Measurements from ENCODE around the gene CTBP2.

The CTBP2 gene

DNA sequence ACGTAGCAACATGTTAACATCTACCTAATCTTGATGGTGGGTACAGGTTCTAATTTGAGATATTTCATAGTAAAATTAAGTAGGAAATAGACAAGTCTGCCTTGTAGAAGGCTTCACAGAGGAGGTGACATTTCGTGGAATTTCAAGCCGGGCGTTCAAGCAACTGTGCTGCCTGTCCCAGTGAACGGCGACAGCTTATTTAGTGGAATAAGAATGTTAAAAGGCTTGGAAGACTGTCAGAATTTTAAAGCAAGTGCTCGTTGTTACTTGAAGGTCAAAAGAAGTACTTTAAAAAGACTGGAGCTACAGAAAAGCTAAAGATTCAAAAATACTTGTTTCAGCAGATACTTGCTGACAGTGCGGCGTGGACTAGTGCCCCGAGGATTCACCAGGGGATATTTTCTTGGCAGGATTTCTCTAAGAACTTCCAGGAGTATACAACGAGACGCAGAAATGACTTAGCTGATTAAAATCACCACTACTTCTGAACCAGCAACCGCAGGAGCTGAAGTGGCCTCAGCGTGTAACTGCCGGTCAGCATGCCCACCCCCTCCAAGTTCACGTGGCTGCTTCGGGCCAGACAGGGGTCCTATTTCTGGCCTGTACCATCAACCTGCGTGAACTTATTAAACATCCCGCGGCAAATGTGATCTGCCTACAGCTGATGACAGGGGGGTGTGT is 46.5 kb downstream of the CTBP2 start:
- no peak overlapping the region for H3K27ac ChIP-seq
- DNase-seq (ENCODE audit: low read depth, low spot score): no peak

DNA sequence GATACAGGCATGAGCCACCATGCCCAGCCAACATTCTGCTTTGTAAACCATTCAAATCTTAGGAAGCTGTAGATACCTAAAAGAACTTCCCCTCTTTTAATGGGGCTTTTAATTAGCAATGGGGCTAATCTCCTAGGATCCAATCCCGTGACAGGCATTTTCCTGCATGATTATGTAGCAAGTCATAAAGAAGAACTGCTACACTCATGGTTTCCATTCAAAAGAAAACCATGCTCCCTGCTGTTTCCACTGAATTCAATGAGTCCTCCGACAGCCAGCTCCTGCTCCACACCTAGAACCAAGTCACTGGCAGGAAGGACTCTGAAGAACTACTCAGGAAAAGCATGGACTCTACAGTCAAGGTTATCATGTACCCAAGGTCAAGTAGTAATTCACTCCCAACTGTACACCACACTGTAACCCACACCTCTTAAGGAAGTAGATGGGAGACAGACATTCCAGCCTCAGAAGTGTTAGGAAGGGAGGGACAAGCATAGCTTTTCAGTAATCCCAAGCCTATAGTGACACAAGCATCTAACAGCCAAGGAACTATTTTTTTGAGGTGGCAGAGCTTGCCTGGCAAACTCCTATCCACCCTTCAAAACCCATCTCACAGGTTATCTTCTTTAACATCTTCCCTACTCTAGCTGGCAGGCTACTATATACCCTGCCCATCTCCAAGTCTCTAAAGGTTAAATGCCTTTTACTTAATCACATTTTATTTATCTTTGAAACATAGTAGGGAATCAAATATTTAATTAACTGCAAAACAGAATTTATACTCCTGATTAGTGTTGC is 47.5 kb downstream of the CTBP2 start:
- no peak overlapping the region for H3K27ac ChIP-seq
- no peak for DNase-seq (ENCODE audit: low read depth, low spot score)

DNA sequence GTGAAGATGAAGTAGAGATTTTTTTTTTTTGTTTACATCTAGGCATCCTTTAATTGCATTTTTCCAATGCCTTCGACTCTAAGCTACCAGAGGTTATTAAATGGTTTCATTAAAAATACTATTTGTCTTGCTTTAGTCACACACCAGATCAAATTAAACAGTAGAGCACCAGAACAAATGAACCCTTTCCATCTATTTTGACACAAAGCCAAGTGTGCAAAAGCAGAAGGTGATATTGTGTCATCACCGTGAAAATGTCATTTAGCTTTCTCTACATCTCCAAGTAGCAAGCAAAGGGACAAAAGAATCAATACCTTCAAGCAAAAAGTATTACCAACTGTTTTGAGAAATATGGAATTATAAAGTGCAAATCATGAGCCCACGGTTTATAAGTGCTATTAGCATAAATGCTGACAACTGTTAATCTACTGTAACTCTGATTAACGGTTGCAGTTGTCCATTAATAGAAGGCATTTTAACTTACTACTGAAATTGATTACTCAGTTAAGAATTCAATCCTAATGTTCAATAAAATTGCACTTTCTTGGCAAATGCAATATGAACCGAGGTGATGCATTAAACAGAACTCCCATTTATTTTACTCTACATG is 49.1 kb downstream of the CTBP2 start:
- no peak overlapping the region for H3K27ac ChIP-seq
- DNase-seq (ENCODE audit: low read depth, low spot score): no peak

DNA sequence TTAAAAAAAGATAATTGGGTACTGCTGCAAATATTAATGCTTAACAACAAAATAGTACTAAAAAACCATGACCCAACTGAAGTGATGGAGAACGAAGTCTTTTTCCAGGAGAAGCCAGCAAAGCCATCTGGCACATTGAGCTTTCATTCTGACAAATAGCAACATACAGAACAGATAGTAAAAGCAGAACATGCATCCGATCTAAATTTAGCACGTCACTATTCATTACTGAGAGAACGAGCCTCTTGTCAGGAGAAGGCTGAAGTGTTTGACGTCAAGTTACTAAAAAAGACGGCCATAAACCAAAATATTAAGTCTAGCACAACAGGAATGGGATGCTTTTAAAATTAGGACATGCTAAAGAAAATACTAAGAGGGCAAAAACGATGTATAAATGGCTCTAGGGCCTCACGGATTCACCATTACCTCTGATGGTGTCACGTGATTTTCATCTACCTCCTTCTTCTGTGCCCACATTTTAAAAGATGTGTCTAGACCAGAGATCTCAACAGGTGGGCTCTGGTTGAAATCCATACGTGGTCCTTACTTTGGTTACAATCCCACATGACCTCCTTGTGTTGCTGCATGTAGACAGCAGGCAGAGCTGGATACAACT is 52.3 kb downstream of the CTBP2 start:
- no peak overlapping the region for H3K27ac ChIP-seq
- no peak for DNase-seq (ENCODE audit: low read depth, low spot score)

DNA sequence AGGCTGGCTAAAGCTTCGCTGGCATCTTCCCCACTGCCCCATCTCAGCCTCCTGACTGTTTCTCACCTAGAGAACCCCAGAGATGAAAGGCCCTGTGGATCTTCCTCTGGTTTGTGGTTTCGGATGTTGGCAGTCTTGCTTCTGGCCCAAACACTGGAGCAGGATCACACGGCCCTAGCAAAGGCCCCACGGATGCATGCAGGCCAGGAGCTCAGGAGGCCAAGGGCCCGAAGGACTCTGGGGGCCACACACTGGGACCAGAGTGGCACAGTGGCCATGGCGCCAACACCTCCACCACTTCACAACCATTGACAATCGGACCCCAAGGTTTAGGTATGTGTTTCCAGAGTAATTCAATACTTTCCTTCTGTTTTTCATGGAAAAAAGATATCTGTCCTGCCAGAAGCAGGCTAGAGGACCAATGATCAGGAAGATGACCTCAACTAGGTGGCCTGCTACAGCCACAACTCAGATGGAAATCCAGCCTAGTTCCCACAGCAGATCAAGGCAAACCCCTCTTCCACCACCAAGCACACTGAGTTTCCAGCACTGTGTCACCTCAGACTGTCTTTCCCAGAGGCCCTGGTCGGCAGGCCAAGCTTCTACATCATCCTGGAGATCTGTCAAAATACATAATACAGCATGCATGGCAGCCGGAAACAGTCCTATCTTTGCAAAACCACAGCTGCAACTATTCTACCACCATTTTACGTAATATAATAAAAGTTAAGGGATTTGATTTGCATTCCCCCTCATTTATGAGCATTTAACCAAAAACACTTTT is 53.0 kb downstream of the CTBP2 start:
- DNase-seq (ENCODE audit: low read depth, low spot score): no peak

DNA sequence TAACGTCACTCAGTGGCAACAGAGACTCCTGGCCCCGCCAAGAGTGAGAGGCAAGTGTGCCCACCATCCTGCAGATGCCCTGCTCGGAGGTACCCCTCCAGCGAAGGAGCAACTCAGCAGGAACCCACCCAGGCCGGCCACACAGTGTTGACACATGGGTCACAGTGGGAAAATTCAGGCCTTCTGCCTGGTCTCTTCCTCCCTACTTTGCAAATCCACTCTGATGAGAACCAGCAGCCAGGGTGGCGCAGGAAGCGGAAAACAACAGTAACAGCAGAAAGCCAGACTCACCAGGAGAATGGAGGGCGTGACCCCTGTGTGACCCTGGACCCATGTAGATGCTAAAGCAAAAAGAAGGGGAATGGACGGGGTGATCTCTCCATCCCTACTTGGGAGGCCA is 53.8 kb downstream of the CTBP2 start:
- DNase-seq (ENCODE audit: low read depth, low spot score): no peak
- no peak overlapping the region for H3K27ac ChIP-seq

More for the DNA sequence above, 53.0 kb downstream of the CTBP2 start:
- H3K27ac ChIP-seq: no peak overlapping the region

DNA sequence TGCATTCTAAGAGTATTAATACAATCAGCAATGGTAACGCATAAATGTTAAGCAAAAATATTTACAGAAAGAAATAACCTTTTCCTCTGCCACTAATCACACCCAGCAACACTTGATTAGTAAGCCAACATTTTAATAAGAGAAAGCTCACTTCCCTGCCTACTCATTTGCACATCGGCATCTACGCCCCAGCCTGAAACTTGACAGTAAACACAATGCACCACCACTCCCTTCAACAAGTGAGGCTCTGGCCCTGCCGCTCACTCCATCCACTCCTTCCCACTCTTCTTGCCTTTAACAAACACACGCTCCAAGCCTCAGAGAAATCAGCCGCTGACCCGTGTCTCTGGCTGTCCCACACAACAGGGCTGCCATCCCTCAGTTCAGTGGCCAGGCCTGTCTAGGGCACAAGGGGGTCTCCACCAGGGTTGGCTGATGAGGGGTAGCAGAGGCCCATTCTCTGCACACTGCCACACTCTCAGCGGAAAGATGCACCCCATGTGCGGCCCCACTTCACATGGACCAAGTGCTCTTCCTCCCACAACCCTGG is 54.6 kb downstream of the CTBP2 start:
- no peak overlapping the region for H3K27ac ChIP-seq
- DNase-seq (ENCODE audit: low read depth, low spot score): no peak

DNA sequence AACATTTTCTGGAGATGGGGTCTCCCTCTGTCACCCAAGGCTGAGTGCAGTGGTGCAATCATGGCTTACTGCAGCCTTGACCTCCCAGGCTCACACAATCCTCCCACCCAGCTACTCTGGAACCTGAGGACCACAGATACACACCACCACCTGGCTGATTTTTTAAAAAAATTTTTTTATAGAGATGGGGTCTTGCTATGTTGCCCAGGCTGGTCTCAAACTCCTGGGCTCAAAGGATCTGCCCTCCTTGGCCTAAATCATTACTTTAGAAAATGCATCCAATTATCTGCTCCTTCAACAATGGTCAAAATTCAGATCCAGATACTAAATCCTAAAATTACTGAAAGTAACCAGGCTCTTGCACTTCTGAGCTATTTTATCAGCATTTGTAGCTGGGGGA is 55.2 kb downstream of the CTBP2 start:
- no peak overlapping the region for H3K27ac ChIP-seq
- no peak for DNase-seq (ENCODE audit: low read depth, low spot score)

DNA sequence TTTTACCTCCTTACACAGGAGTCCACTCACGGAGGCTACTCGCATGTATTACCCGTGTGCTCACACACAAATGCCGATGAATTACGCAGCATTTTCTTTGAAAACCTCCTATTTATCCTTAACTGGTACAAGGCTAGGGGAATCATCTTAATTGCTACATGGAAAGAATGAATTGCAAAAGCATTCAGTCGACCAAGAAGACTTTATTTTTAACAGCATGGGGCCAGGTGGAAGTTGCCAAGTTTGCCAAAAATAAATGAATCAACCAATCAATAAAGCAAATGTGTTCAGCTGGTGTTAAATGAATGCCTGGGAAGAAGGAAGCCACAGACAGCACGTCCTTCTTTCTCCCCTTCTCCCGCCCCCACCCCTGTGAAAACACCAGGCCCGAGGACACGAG is 55.8 kb downstream of the CTBP2 start:
- H3K27ac ChIP-seq: no peak overlapping the region
- DNase-seq (ENCODE audit: low read depth, low spot score): no peak

DNA sequence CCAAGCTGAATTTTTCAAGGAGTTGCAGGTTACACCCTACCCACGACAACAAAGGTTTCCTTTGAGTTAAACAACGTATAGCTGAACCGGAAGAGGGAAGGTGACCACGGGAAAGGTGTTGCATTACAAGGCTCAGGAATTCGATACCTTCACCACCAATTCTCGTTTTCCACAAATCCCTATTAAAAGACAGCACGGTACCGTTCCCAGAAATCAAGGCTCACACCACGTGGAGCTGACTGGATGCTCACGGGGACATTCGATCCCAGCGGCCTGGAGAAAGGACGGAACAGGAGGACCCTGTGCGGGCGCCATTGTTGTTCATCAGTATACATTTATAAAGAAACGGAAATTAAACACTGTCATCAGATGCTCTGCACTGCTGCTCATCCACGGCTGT is 56.4 kb downstream of the CTBP2 start:
- no peak for DNase-seq (ENCODE audit: low read depth, low spot score)
- H3K27ac ChIP-seq: peak overlapping the region; percentile 79

DNA sequence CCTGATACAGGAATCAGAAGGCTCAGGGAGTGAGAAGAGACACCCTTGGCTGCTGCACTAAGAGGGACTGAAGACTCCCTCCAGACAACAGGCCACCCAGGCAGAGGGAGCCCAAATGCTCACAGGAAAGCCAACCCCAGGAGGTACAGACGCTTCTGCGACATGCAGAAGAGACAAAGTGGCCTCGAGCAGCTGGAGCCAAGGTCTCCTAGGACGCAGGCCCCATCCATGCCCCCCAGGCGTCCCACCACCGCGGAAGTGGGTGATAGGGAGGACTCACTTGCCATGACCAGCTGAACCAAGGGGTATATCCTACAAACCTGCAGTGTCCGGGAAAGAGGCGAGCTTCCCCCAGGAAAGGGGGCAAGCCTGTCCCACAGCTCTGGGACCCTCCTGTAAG is 56.9 kb downstream of the CTBP2 start:
- peak overlapping the region; percentile 79 for H3K27ac ChIP-seq
- DNase-seq (ENCODE audit: low read depth, low spot score): no peak

DNA sequence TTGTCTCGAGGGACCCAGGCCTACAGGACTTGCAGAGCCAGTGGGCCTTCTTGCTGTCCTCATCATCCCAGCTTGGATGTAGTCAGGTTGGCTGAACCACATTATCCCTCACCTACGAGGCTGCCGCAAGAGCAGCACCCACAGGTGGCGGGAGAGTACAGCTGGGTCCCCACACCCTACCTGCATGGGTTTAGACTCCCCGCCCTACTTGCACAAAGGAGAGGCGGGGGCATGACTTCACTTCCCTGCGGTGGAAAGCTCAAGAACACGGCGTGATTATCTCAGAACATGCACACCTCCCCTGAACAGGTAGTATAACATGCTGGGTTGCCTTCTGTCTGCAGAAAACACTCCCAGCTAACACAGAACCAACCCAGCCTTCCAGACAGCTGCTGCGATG is 57.5 kb downstream of the CTBP2 start:
- peak overlapping the region; percentile 79 for H3K27ac ChIP-seq
- DNase-seq (ENCODE audit: low read depth, low spot score): no peak

DNA sequence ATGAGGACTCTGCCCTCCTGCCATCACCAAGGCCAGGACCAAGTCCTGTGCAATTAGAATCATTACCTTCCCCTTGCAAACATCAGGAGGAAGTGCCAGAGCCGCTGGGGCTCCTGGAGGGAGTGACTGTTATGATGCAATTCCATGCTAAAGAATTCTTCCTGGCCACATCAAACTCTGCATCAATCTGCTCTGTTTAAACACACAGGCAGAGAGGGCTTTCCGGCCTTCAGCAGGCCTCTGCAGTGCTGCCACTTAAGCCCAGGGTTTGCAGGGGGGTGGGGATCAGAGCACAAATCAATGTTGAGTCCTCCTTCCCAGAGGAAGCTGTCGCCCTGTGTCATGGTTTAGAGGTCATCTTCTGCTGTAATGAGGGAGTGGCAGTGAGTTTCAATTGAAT is 58.1 kb downstream of the CTBP2 start:
- peak overlapping the region; percentile 79 for H3K27ac ChIP-seq
- DNase-seq (ENCODE audit: low read depth, low spot score): no peak

DNA sequence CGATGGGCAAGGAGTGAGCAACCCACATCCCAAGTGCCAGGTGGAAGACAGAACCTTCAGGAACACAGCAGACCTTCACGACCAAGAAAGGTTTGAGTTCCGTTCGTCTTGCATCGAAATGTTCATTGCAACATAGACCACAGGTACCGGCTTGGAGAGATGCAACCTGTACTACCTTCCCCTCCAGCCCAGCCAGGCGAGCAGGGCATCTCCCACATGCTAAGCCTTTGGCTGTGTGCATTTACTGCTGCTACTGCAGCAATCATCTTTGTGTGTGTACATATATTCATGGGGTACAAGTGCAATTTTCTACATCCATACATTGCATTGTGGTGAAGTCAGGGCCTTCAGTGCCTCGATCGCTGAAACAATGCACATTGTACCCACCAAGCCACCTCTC is 58.8 kb downstream of the CTBP2 start:
- peak overlapping the region; percentile 79 for H3K27ac ChIP-seq
- DNase-seq (ENCODE audit: low read depth, low spot score): no peak

DNA sequence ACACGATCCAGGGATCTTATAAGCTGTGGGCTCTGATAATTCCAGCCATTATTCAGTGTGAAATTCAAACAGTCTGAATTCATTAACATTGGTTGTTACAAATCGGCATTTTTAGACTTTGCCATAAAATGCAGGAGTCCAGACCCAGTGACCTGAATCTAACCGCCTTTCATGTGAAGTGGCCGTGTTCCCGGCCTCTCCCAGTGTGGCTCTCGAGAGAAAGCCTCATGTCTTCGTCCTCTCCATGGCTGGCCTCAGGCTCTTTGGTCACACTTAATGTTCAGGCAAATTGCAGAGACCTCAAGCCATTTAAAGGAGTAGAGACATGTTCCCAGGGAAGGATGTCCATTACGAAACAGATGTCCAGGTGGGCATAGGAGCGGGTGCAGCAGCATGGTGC is 59.3 kb downstream of the CTBP2 start:
- H3K27ac ChIP-seq: no peak overlapping the region
- no peak for DNase-seq (ENCODE audit: low read depth, low spot score)

DNA sequence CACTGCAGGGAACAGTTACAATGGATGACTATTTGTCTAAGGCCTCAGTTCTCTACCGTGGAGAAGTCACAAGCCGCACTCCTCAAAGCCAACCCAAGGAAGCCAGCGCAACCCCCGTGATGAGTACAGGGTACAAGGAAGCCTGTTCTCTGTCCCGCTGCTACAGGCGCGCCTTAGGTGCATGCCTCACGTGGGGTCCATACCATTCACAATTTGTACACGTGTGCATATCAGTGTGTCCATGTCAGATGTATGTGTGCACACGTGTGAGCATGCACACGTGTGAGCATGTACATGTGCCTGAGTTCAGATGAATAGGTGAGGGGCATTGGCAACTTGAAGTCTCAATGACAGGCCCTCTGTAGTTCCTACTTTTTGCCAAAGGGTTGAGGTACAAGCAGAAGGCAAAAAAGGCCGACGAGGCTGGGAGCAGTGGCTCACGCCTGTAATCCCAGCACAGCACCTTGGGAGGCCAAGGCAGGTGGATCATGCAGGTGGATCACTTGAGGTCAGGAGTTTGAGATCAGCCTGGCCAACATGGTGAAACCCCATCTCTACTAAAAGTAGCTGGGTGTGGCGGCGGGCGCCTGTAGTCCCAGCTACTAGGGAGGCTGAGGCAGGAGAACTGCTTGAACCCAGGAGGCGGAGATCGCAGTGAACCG is 62.8 kb downstream of the CTBP2 start:
- DNase-seq (ENCODE audit: low read depth, low spot score): no peak

DNA sequence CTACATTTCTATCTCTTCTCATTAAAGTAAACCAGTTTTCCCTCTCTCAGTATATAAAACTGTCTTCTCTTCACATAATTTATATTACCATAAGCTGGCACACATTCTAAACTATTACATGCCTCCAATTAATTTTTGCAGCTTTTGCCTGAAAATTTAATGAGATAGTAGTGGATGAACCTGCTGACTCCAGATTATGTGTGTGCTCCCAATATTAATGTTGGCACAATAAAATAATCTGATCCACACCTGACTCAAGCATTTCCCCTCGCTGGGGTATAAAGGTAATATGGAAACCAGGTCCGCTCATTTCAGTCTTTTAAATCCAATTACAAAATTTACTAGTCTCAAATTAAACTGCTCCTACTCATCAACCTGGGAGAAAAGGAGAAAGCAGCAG is 63.4 kb downstream of the CTBP2 start:
- H3K27ac ChIP-seq: no peak overlapping the region
- DNase-seq (ENCODE audit: low read depth, low spot score): no peak

More for the DNA sequence above, 62.8 kb downstream of the CTBP2 start:
- H3K27ac ChIP-seq: no peak overlapping the region

DNA sequence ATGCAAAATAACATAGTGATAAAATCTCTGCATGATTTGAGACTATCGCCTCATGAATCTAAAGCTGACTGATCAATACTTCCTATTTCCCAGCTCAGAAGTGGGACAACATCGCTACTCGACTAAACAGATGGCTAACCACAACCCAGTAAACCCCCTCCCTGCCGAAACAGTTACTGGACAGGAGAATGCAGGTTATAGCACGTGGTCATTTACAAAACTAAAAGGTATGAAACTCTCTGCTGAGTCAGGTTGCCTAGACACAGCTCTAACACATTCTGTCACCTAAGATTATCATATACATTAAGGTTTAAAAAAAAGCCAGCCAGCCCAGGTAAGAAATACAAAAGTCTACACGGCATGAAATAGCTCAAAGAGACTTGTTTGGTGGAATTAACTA is 64.0 kb downstream of the CTBP2 start:
- no peak overlapping the region for H3K27ac ChIP-seq
- DNase-seq (ENCODE audit: low read depth, low spot score): peak; percentile 67

DNA sequence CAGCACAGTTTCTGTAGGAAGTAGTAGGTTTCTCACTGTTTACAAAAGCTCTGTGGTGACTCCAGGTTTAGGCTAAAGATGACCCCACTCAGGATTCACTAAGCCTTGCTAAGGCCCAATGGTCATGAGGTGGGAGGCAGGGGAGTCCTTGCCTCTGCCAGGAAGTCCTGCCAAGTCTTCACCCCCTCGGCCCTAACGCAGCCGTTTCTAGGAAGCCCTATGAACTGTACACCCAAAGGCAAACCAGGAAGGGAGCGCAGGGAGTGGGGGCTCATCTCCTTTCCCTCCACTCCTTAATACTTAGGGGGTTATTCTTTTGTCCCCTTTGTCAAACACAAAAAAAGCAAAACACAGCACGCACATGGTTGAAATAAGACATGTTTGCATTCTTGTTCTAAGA is 64.6 kb downstream of the CTBP2 start:
- DNase-seq (ENCODE audit: low read depth, low spot score): no peak
- H3K27ac ChIP-seq: no peak overlapping the region

DNA sequence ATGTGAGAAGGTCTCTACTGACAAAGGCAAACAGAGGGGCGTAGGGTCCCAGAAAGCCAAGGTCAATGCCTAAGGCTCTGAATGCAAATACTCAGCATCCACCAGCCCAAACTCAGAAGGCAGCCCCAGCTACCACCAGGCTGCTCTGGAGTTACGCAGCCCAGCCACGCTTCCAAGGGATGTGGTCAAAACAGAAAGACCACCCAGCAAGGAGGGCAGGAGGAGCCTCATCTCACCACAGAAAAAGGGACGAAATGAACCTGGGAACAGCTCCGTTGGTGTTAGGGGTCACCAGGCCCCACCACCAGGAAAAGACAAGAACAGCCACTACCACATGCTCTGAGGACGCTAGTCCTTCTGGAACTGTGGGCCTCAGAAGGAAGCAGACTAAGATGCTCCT is 65.1 kb downstream of the CTBP2 start:
- no peak for DNase-seq (ENCODE audit: low read depth, low spot score)
- H3K27ac ChIP-seq: no peak overlapping the region

Data from epithelial cell of prostate (primary cell).